AG04450 (cell line): Measurements from ENCODE around the gene CYB5A. TPM values are rescaled to one million over a fixed set of nuclear protein-coding genes. Genes with fewer than 3 reads are reported as not detected.
A peak's percentile ranks its signal among the peaks of the same experiment; 100 is the strongest.
"Not testable (repeated sequence)": the region's sequence is repeated elsewhere in the genome, so short reads cannot be mapped to it uniquely, and the experiment has no call there.

ENCODE experiments used
- CTCF ChIA-PET: fragments of 300-600, 350-600 bp; formaldehyde crosslinking; extraction: SDS; loops from one replicate; lab custom pipeline; 2022; ENCODE audit warnings: antibody characterized with exemption, inconsistent platforms; lab: Charles Lee
- POLR2A ChIA-PET: fragments of 350-600 bp; formaldehyde crosslinking; extraction: SDS; loops from one replicate; lab custom pipeline; 2021; ENCODE audit warnings: antibody characterized with exemption, inconsistent platforms; lab: Yijun Ruan, JAX
- DNase-seq: peaks from one replicate; pipeline ENCODE4 v3.0.0-alpha.2; 2011; ENCODE audit warnings: low read depth, low spot score
- H3K27ac ChIP-seq: one replicate; pipeline ENCODE4 v1.5.1; 2012; ENCODE audit warnings: low read depth, low read length, control low read depth
- H3K27me3 ChIP-seq: one replicate; pipeline ENCODE4 v1.6.0; 2012; ENCODE audit warnings: low read length; ENCODE audit not compliant: control insufficient read depth, insufficient read depth
- H3K4me3 ChIP-seq: 2 replicates; pipeline ENCODE4 v1.5.1; 2011; ENCODE audit warnings: mild to moderate bottlenecking, low read depth, low read length, control low read depth
- H3K9me3 ChIP-seq: 2 replicates; pipeline ENCODE4 v1.5.1; 2012; ENCODE audit warnings: low read length; ENCODE audit not compliant: control insufficient read depth, insufficient read depth
- polyA plus RNA-seq: library from polyadenylated mRNA; depleted of rRNA; stranded (reverse); fragments of >200 nt; gene quantifications from 2 replicates; pipeline ENCODE4 v1.2.3, GENCODE V29; 2011
- TF ChIP-seq, protein P1 (sequence below): IDR thresholded peaks from 2 replicates; pipeline ENCODE4 v1.5.1; 2011; ENCODE audit warnings: low read depth, low read length, control low read depth, inconsistent platforms

Gene CYB5A
- polyA plus RNA-seq, 1 experiment, result 95.2 TPM

DNA sequence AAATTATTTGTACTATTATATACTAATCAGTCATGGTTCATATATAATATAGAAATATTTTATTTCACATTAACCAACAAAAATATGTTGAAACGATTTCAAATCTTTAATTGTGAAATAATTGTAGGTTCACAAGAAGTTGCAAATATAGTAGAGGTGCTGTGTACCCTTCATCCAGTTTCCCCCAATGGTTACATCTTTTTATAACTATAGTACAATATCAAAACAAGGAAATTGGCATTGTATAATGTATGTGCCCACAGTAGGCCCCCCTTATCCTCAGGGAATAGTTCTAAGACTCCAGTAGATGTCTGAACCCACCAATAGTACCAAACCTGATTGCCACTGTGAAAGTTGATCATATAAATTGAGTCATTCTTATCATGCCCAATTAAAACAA, 7.4 kb upstream of the CYB5A start:
- Histone ChIP-seq H3K27me3 (no peaks in the 10 kb centered on the region), H3K9me3 (no peaks in the 10 kb centered on the region), H3K4me3 (no peak overlapping the region), H3K27ac (no peak overlapping the region)
- DNase-seq, result no peak
- POLR2A ChIA-PET, result no interaction called here
- TF ChIP-seq, protein P1, sequence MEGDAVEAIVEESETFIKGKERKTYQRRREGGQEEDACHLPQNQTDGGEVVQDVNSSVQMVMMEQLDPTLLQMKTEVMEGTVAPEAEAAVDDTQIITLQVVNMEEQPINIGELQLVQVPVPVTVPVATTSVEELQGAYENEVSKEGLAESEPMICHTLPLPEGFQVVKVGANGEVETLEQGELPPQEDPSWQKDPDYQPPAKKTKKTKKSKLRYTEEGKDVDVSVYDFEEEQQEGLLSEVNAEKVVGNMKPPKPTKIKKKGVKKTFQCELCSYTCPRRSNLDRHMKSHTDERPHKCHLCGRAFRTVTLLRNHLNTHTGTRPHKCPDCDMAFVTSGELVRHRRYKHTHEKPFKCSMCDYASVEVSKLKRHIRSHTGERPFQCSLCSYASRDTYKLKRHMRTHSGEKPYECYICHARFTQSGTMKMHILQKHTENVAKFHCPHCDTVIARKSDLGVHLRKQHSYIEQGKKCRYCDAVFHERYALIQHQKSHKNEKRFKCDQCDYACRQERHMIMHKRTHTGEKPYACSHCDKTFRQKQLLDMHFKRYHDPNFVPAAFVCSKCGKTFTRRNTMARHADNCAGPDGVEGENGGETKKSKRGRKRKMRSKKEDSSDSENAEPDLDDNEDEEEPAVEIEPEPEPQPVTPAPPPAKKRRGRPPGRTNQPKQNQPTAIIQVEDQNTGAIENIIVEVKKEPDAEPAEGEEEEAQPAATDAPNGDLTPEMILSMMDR, result no peak
- CTCF ChIA-PET, result no interaction called here

DNA sequence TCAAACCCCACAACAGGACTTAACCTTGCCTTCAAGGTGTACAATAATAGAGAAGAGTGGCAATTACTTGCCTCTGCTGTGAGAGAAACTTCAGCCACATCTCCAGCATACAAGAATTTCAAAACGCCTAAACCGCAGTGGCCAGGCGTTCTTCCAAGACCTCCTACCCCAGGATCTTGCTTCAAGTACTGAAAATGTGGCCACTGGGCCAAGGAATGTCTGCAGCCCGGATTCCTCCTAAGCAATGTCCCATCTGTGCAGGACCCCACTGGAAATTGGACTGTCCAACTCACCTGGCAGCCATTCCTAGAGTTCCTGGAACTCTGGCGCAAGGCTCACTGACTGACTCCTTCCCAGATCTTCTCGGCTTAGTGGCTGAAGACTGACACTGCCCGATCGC, 2.8 kb upstream of the CYB5A start:
- TF ChIP-seq, protein P1, result no peak
- peaks cover 5% of the 10 kb centered on the region; the same call in 1 of the 2 replicates for H3K9me3 ChIP-seq
- POLR2A ChIA-PET, result no interaction called here
- no peak overlapping the region for H3K27ac ChIP-seq
- no peak for DNase-seq
- no peaks in the 10 kb centered on the region for H3K27me3 ChIP-seq
- H3K4me3 ChIP-seq, result no peak overlapping the region
- CTCF ChIA-PET, result no interaction called here

DNA sequence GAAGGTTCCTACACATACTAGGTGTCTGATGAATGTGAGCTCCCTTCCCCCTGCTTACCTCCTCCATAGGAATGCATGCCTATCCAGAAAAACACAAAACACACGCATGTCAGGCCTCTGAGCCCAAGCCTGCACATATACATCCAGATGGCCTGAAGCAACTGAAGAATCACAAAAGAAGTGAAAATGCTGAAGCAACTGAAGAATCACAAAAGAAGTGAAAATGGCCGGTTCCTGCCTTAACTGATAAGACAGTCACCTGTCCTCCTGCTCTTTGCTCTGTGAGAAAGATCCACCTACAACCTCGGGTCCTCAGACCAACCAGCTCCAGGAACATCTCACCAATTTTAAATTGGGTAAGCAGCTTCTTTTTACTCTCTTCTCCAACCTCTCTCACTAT, 1.2 kb upstream of the CYB5A start:
- H3K4me3 ChIP-seq, CTCF ChIA-PET, DNase-seq, H3K27ac ChIP-seq, H3K9me3 ChIP-seq, H3K27me3 ChIP-seq, POLR2A ChIA-PET: not testable (repeated sequence)

DNA sequence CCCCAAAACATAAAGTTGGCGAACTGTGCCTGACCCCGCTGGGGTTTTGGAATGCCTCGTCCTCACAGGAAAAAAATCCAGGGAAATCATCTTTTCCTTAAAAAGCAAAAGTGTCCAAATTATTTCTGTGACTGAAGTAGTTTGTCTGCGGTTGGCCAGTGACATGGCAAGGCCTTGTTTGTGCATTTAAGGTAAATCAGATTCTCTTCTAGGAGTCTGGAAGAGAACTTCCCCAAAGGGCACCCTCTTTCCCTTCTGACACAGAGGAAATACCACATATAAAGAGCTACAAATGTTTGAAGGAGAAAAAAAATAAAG, 737 bp upstream of the CYB5A start:
- H3K27me3 ChIP-seq, result no peaks in the 10 kb centered on the region
- TF ChIP-seq, protein P1, result no peak
- CTCF ChIA-PET, result no interaction called here
- H3K27ac ChIP-seq, result peak overlapping the region; percentile 21
- DNase-seq, result no peak
- H3K9me3 ChIP-seq, result peaks cover 5% of the 10 kb centered on the region; the same call in 1 of the 2 replicates
- peak overlapping the region; percentile 97 for H3K4me3 ChIP-seq
- POLR2A ChIA-PET, result no interaction called here

DNA sequence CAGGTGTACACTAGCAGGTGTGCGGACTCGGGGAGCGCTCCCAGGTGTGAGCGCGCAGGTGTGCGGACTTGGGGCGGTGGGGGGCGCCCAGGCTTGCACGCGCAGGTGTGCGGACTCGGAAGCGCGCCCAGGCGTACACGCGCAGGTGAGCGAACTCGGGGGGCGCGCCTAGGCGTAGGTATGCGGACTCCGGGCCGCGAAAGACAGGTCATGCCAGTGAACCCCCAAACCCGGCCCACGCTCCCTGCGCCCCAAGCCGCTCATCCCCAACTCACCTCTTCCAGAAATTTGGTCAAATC, 342 bp downstream of the CYB5A start:
- DNase-seq, result no peak
- Histone ChIP-seq H3K27me3 (no peaks in the 10 kb centered on the region), H3K9me3 (peaks cover 5% of the 10 kb centered on the region; the same call in 1 of the 2 replicates), H3K27ac (no peak overlapping the region), H3K4me3 (peak overlapping the region; percentile 97)
- ChIA-PET CTCF (no interaction called here), POLR2A (no interaction called here)
- TF ChIP-seq, protein P1, result no peak
